Raji (cell line): ENCODE data around the gene IFI27.

ENCODE experiments used
- POLR2A ChIP-seq: IDR thresholded peaks from 2 replicates; pipeline ENCODE4 v1.6.1; 2011; ENCODE audit warnings: low read depth, low read length, control low read depth; ENCODE audit not compliant: insufficient read depth

Gene IFI27

GRCh38 chr14:94115058-94115591 lies 4.6 kb downstream of the IFI27 start:
- no peak for TF ChIP-seq POLR2A

- no peak for TF ChIP-seq POLR2A
Observed at GRCh38 chr14:94115631-94116030, 5.1 kb downstream of the IFI27 start.

- no peak for TF ChIP-seq POLR2A
Observed at GRCh38 chr14:94116701-94117100, 6.2 kb downstream of the IFI27 start.

DNA sequence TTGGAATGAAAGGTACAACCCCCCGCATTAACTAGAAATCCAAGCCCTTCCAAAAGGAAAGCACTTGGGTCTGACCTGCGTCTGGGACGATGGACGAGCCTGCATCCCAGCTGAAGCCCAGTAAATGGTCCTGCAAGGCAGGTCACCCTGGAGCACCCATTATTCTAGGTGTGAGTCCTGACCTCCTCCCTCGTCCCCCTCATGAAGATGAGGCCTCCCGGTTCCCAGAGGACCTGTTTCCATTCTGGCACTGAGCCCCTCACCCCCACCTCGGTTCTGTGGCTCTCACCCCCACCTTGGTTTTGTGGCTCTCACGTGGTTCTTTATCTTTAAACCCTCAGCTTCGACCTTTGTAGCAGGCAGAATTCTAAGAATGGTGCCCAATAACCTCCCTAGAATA lies 7.3 kb downstream of the IFI27 start:
- no peak for TF ChIP-seq POLR2A

DNA sequence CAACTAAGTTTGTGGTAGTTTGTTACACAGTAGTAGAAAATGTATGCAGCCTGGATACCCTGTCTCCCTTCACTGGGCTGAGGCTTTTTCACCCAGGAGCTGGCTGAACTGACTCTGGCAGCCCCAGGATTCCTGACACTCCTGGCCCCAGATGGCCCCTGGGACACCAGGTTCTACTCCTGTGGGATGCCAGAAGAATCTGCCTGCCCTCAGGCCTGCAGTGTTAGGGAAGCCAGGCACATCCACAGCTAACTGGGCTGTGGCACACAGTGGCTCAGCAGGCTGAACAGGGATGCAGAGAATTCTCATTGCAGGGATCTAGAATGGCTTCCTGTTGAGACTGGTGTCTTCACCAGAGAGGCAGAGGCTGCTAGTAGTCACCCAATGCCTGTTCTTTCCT lies 8.5 kb downstream of the IFI27 start:
- no peak for TF ChIP-seq POLR2A

GRCh38 chr14:94120667-94121340 lies 10.3 kb downstream of the IFI27 start:
- no peak for TF ChIP-seq POLR2A

DNA sequence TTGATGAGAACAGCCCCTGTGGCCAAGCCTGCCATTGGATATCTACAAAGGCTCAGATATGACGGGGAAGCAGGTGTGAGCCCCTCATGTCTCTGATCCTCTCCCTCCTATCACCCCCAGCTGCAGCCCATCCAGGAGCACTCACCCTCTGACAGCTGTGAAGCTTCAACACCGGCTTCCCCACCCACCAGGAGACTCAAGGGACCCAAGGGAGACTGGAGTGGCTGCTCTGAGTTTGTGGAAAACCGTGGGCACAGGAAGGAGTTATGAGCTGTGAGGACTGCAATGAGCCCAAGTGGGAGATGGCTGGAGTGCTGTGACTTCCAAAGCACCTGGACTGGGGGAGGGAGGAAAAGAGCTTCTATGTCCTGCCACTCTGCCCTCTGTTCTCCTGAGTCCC lies 10.9 kb downstream of the IFI27 start:
- TF ChIP-seq POLR2A: no peak

GRCh38 chr14:94122438-94122837 lies 11.9 kb downstream of the IFI27 start:
- TF ChIP-seq POLR2A: no peak

GRCh38 chr14:94123296-94123695 lies 12.8 kb downstream of the IFI27 start:
- TF ChIP-seq POLR2A: no peak

DNA sequence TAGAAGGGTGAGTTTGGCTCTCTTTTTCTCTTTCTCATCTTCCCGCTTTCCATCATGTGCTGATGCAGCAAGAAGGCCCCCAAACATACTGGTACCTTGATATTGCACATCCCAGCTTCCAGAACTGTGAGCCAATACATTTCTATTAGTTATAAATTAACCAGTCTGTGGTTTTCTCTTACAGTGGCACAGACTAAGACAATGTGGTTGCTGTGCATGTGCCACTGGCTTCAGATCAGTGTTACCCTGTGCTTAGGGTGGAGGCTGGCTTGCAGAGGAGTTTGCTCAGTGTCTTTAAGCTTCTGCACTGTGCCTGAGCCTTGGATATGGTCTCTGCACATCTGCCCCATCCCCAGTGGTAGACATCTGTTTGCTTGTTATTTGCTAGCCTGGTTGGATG lies 13.3 kb downstream of the IFI27 start:
- TF ChIP-seq POLR2A: no peak

DNA sequence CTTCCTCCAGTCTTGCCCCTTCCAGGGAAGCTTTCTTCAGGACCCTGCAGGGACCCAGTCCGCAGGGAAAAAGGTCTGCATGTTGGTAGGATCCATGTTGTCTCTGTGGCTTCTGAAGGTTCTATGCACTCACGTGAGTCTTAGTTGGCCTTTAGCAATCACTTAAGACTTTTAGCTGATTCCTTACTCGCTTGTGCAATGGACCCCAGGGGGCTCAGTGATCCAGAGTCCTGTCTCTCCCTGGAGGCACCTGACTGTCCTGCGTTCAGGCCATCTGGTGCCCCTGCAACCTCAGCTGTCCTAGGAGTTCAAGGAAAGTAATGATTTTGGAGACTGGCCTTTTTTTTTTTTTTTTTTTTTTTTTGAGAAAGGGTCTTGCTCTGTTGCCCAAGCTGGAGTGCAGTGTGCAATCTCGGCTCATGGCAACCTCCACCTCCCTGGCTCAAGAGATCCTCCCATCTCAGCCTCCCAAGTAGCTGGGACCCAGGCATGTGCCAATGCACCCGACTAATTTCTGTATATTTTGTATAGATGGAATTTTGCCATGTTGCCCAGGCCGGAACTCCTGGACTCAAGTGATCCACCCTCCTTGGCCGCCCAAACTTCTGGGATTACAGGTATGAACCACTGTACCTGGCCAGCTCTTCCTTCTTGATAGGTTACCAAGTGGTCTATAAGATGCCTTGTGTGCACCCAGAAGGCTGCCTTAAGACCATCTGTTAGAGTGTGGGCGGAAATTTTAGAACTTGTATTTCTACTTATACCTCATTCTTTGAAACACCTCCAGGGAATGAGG lies 14.2 kb downstream of the IFI27 start:
- TF ChIP-seq POLR2A: no peak

DNA sequence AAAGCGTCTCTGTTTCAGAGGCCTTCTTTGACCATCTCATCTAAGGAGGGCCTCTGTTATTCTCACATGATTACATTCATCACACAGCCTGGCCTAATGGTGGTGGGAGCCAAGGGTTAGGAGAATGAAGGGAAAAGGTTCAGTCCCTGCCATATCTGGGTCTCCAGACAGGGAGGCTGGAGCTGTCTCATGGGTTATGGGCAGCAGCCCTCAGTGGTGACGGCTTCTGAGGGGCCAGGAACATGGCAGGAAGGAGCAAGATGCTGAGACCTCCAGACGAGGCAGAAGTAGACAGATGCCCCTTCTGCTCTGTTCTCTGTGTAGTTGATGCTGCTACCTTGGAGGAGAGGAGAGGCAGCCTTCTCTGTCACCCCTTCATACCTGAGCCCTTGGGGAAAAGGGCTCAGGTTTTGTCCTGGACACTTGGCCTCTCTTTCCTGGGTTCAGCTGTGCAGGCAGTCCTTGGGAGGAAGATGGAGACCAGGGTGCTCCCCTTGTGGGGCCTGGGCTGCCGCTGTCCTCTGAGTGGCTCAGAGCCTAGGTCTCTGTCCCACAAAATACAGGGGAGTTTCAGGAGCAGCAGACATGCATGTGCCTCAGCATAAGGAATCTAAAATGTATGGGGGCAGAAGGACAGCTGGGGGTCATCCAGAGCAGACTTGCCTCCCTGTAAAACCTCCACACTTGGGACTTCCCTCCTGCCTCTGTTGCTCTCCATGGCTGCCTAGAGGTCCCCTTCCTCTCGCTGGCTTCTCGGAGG lies 15.3 kb downstream of the IFI27 start:
- no peak for TF ChIP-seq POLR2A

- TF ChIP-seq POLR2A: no peak
Observed at GRCh38 chr14:94126419-94126677, 15.8 kb downstream of the IFI27 start.

DNA sequence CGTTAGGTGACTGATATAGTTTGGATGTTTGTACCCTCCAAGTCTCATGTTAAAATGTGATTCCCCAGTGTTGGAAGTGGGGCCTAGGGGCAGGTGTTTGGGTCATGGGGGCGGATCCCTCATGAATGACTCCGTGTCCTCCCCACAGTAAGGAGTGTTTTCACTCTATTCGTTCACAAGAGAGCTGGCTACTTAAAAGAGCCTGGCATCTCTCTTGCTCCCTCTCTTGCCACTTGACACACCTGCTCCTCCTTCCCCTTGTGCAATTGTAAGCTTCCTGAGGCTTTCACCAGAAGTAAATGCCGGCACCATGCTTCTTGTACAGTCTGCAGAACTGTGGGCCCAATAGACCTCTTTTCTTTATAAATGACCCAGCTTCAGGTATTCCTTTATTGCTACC lies 16.3 kb downstream of the IFI27 start:
- no peak for TF ChIP-seq POLR2A

DNA sequence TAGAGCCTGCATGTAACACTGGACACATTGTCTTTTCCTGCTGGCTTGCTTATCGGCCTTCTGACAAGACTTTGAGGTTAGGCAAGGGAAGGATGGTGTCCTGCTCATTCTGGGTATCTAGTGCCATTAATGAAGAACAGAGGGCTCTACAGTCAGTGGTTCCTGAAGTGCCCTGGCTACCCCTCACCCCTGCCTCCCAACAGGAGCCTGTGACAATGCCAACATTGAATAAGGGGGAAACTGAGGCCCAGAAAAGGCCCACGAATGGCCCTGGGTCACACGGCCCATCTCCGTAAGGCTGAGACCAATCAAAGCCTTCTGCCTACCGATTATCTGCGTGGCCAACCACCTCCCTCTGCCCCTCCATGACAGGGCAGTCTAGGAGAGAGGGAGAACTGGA lies 16.8 kb downstream of the IFI27 start:
- TF ChIP-seq POLR2A: no peak
